C4-2B (cell line): ENCODE results near the gene MPC1.
"Not testable (repeated sequence)": the region's sequence is repeated elsewhere in the genome, so short reads cannot be mapped to it uniquely, and the experiment has no call there.

Experiments used
- H3K27ac ChIP-seq: fragments of 450-650 bp; 2 replicates; pipeline ENCODE4 v1.5.1; 2017
- CTCF ChIP-seq: fragments of 450-650 bp; conservative IDR thresholded peaks from 2 replicates; pipeline ENCODE4 v1.5.1; 2017; ENCODE audit warnings: mild to moderate bottlenecking
- ZFX ChIP-seq: fragments of 450-650 bp; IDR thresholded peaks from 2 replicates; pipeline ENCODE4 v1.6.1; 2017

MPC1 gene

GRCh38 chr6:166354143-166354542 lies 28.6 kb downstream of the MPC1 start:
- H3K27ac ChIP-seq = no peak overlapping the region
- TF ChIP-seq ZFX (no peak), CTCF (no peak)

DNA sequence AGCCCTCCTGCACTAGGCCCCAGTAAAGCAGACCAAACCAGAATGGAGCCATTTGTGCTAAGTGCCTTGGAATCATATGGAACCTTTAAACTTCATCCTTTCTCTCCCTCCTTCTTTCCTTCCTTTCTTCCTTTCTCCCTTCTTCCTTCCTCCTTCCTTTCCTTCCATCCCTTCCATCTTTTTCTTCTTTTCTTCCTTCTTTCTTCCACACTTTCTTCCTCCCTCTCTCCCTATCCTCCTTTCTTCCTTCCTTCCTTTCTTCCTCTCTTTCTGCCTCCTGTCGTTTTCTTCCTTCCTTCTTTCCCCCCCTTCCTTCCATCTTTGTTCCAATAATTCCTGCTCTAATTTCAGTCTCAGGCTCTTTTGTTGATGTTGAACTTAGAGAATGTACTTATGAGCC lies 29.2 kb downstream of the MPC1 start:
- H3K27ac ChIP-seq = no peak overlapping the region
- TF ChIP-seq ZFX (no peak), CTCF (no peak)

GRCh38 chr6:166352923-166353322 lies 29.8 kb downstream of the MPC1 start:
- H3K27ac ChIP-seq = no peak overlapping the region
- no peak for TF ChIP-seq ZFX
- no peak for TF ChIP-seq CTCF

DNA sequence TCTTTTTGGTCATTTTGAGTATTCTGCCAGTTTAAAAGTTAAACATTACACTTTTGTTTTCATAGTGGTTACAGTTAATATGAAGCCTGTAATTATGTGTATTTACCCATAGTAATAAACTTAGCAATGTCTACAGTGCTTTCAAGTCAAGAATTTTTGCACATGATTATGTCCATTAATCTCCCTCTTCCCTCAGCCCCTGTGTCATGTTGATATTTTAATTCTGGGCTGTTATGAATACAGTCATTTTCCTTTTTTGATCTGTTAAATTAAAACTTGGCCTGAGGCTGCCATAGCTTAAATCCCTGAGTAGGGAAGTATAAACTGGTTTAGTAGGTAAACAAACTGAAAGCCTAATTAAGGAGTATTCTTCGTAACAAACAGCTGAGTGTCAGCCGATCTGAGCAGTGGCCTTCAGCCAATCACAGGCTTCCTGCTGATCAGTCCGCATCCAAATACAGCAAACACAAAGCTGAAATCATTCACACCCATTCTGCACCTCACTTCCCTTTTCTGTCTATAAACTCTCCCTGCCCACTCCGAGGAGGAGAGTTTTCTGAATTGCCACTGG lies 30.9 kb downstream of the MPC1 start:
- H3K27ac ChIP-seq = no peak overlapping the region
- TF ChIP-seq ZFX (no peak), CTCF (no peak)

DNA sequence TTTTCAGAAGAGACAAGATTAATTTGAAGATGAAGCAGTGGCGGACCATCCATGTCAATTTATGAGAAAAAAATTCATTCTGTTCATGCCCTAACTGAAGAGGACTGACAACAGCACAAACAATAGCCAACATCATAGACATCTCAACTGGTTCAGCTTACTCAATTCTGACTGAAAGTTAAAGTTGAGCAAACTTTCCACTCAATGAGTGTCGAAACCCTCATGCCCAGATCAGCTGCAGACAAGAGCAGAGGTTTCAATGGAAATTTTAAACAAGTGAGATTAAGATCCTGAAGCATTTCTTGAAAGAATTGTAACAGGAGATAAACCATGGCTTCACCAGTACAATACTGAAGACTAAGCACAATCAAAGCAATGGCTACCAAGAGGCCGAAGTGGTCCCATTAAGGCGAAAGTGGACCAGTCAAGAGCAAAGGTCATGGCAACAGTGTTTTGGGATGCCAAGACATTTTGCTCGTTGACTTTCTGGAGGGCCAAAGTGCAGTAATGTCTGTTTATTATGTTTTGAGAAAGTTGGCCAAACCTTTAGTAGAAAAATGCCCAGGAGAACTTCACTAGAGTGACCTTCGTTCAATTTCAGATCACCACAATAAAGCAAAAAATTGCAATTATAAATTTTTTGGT lies 34.3 kb downstream of the MPC1 start:
- no peak for TF ChIP-seq ZFX
- no peak for TF ChIP-seq CTCF
- H3K27ac ChIP-seq = no peak overlapping the region

GRCh38 chr6:166346965-166347364 lies 35.8 kb downstream of the MPC1 start:
- TF ChIP-seq ZFX = no peak
- no peak for TF ChIP-seq CTCF
- no peak overlapping the region for H3K27ac ChIP-seq

- TF ChIP-seq ZFX (no peak), CTCF (no peak)
Measured at GRCh38 chr6:166346449-166346848, 36.3 kb downstream of the MPC1 start.

GRCh38 chr6:166345672-166346071 lies 37.1 kb downstream of the MPC1 start:
- not testable (repeated sequence) for H3K27ac ChIP-seq

More at GRCh38 chr6:166346449-166346848, 36.3 kb downstream of the MPC1 start:
- H3K27ac ChIP-seq = no peak overlapping the region

GRCh38 chr6:166344921-166345320 lies 37.8 kb downstream of the MPC1 start:
- H3K27ac ChIP-seq = not testable (repeated sequence)
